ENCODE measurements around the gene SAP130. TPM values are rescaled to one million over a fixed set of nuclear protein-coding genes. Genes with fewer than 3 reads are reported as not detected.

The SAP130 gene
- total and polyA plus RNA-seq, 7 donors, result 6.3 to 14.3 (median 10.5) TPM

- ATAC-seq, result no peak
These were observed 12.4 kb upstream of the SAP130 start for GRCh38 chr2:128040166-128040771.

GRCh38 chr2:128039535-128039934 is 11.7 kb upstream of the SAP130 start:
- Histone ChIP-seq H3K4me1 (no peaks in the 10 kb centered on the region), H3K27me3 (ENCODE audit: insufficient read depth in 3 of 3, low read length in 2 of 3) (peaks cover 0 to 4% (median 0%) of the 10 kb centered on the region in 3 donors), H3K9me3 (peaks cover 13% of the 10 kb centered on the region), H3K4me3 (no peak overlapping the region), H3K27ac (no peak overlapping the region), H3K36me3 (ENCODE audit: insufficient read depth in 1 of 2, low read depth in 1 of 2) (no peaks in the 10 kb centered on the region)
- TF ChIP-seq CTCF (IDR thresholded peaks at IDR 0.05), result no peak
- intact Hi-C loops (cut with DNase I), result no loop called here
- ATAC-seq (no peak), DNase-seq (no peak)
- WGBS, 3 donors, result 75 to 78% (median 77%) methylated on average over 8 to 9 of the region's 9 CpGs

More at GRCh38 chr2:128040166-128040771, 12.4 kb upstream of the SAP130 start:
- Histone ChIP-seq H3K27me3 (ENCODE audit: insufficient read depth in 3 of 3, low read length in 2 of 3) (peaks cover 0 to 4% (median 0%) of the 10 kb centered on the region in 3 donors), H3K4me1 (no peaks in the 10 kb centered on the region), H3K27ac (no peak overlapping the region), H3K9me3 (peaks cover 13% of the 10 kb centered on the region), H3K4me3 (no peak overlapping the region), H3K36me3 (ENCODE audit: insufficient read depth in 1 of 2, low read depth in 1 of 2) (no peaks in the 10 kb centered on the region)
- DNase-seq, result no peak
- 80 to 83% (median 80%) methylated on average over 8 of the region's 8 CpGs for WGBS, 3 donors
- no peak for TF ChIP-seq CTCF (IDR thresholded peaks at IDR 0.05)
- intact Hi-C loops (cut with DNase I), result no loop called here

- Histone ChIP-seq H3K4me1 (no peaks in the 10 kb centered on the region), H3K27ac (no peak overlapping the region), H3K4me3 (no peak overlapping the region), H3K36me3 (ENCODE audit: insufficient read depth in 1 of 2, low read depth in 1 of 2) (no peaks in the 10 kb centered on the region), H3K27me3 (ENCODE audit: insufficient read depth in 3 of 3, low read length in 2 of 3) (peaks cover 0 to 4% (median 0%) of the 10 kb centered on the region in 3 donors), H3K9me3 (peaks cover 7% of the 10 kb centered on the region)
- intact Hi-C loops (cut with DNase I), result no loop called here
- WGBS, 3 donors, result 70 to 74% (median 72%) methylated on average over 3 of the region's 3 CpGs
- ATAC-seq, result no peak
- no peak for DNase-seq
- TF ChIP-seq CTCF (IDR thresholded peaks at IDR 0.05), result no peak
These were observed 10.6 kb upstream of the SAP130 start for GRCh38 chr2:128038411-128038810.

- H3K9me3 ChIP-seq, result peaks cover 7% of the 10 kb centered on the region
These were observed 9.8 kb upstream of the SAP130 start for GRCh38 chr2:128037649-128038048.

More at GRCh38 chr2:128037649-128038048, 9.8 kb upstream of the SAP130 start:
- Histone ChIP-seq H3K27me3 (ENCODE audit: insufficient read depth in 3 of 3, low read length in 2 of 3) (peaks cover 0 to 4% (median 0%) of the 10 kb centered on the region in 3 donors), H3K4me3 (no peak overlapping the region), H3K4me1 (no peaks in the 10 kb centered on the region), H3K36me3 (ENCODE audit: insufficient read depth in 1 of 2, low read depth in 1 of 2) (no peaks in the 10 kb centered on the region), H3K27ac (no peak overlapping the region)
- DNase-seq, result no peak
- intact Hi-C loops (cut with DNase I), result no loop called here
- no peak for TF ChIP-seq CTCF (IDR thresholded peaks at IDR 0.05)
- 85 to 86% (median 86%) methylated on average over 5 of the region's 5 CpGs for WGBS, 3 donors
- ATAC-seq, result no peak
